NB4 (cell line): ENCODE measurements around the gene CHCHD6.

Experiments
- DNase-seq: peaks from one replicate; pipeline ENCODE4 v3.0.0; 2010; ENCODE audit warnings: low read depth
- H3K4me3 ChIP-seq: one replicate; pipeline ENCODE4 v1.5.1; 2011; ENCODE audit warnings: mild to moderate bottlenecking, low read depth, low read length, moderate library complexity
- CTCF ChIP-seq: IDR thresholded peaks from one replicate; pipeline ENCODE4 v1.5.1; 2012; ENCODE audit warnings: low read depth, low read length
- MAX ChIP-seq: IDR thresholded peaks from 2 replicates; pipeline ENCODE4 v1.6.1; 2011; ENCODE audit warnings: low read depth, low read length
- MYC ChIP-seq: IDR thresholded peaks from 2 replicates; pipeline ENCODE4 v1.6.1; 2011; ENCODE audit warnings: low read depth, low read length
- POLR2A ChIP-seq: IDR thresholded peaks from 2 replicates; pipeline ENCODE4 v1.6.1; 2011; ENCODE audit warnings: mild to moderate bottlenecking; ENCODE audit not compliant: insufficient read length; ENCODE audit errors: extremely low read depth

CHCHD6 gene

GRCh38 chr3:126658584-126658983 is 45.5 kb upstream of the CHCHD6 start:
- H3K4me3 ChIP-seq: no peak overlapping the region
- no peak for TF ChIP-seq MAX
- TF ChIP-seq POLR2A: no peak
- no peak for TF ChIP-seq CTCF
- TF ChIP-seq MYC: no peak
- no peak for DNase-seq

- H3K4me3 ChIP-seq: no peak overlapping the region
- no peak for TF ChIP-seq MAX
- no peak for TF ChIP-seq MYC
- no peak for TF ChIP-seq POLR2A
- no peak for TF ChIP-seq CTCF
- peak; percentile 16 for DNase-seq
These were observed 43.8 kb upstream of the CHCHD6 start for GRCh38 chr3:126659915-126660886.

- DNase-seq: no peak
- no peak for TF ChIP-seq MYC
- no peak for TF ChIP-seq MAX
- TF ChIP-seq POLR2A: no peak
- no peak for TF ChIP-seq CTCF
- no peak overlapping the region for H3K4me3 ChIP-seq
These were observed 42.3 kb upstream of the CHCHD6 start for GRCh38 chr3:126661532-126662364.

GRCh38 chr3:126663257-126663656 is 40.8 kb upstream of the CHCHD6 start:
- TF ChIP-seq CTCF: no peak
- TF ChIP-seq POLR2A: no peak
- no peak for TF ChIP-seq MAX
- TF ChIP-seq MYC: no peak
- DNase-seq: no peak
- no peak overlapping the region for H3K4me3 ChIP-seq

- H3K4me3 ChIP-seq: no peak overlapping the region
- no peak for DNase-seq
- TF ChIP-seq MYC: no peak
These were observed 40.3 kb upstream of the CHCHD6 start for GRCh38 chr3:126663750-126664149.

GRCh38 chr3:126664591-126665214 is 39.3 kb upstream of the CHCHD6 start:
- no peak for DNase-seq
- H3K4me3 ChIP-seq: no peak overlapping the region
- TF ChIP-seq MAX (no peak), CTCF (no peak)
